ENCODE measurements around the gene DNAJA3. TPM values are rescaled to one million over a fixed set of nuclear protein-coding genes. Genes with fewer than 3 reads are reported as not detected.

Gene DNAJA3
- total RNA-seq, 1 experiment from 2014 or later = 101 TPM

GRCh38 chr16:4501071-4501478, 75.4 kb downstream of the DNAJA3 start:
- Histone ChIP-seq H3K9me3 (ENCODE audit: low read depth, low read length, poor library complexity, severe bottlenecking) (no peaks in the 10 kb centered on the region), H3K4me3 (ENCODE audit: low read depth, low read length, poor library complexity, severe bottlenecking) (no peak overlapping the region), H3K36me3 (ENCODE audit: insufficient read depth, low read length, poor library complexity, severe bottlenecking) (no peaks in the 10 kb centered on the region), H3K27me3 (replicated peaks; ENCODE audit: insufficient read depth, low read depth, low read length, poor library complexity) (no peaks in the 10 kb centered on the region), H3K4me1 (ENCODE audit: insufficient read depth, low read length, poor library complexity, severe bottlenecking) (no peaks in the 10 kb centered on the region), H3K27ac (ENCODE audit: low read depth, low read length, poor library complexity, severe bottlenecking) (no peak overlapping the region)
- ChIA-PET CTCF (no interaction called here), POLR2A (ENCODE audit: low non-redundant PET) (no interaction called here)
- intact Hi-C loops (cut with micrococcal nuclease; ENCODE audit: unreplicated experiment) = no loop called here
- no TSS peak for BruUV-seq (replicated peaks)
- DNase-seq (ENCODE audit: low spot score) = no peak
- no peak for TF ChIP-seq CTCF (conservative IDR thresholded peaks at IDR 0.05; ENCODE audit: low read depth, low read length)
- TF ChIP-seq EZH2 (IDR thresholded peaks at IDR 0.05; ENCODE audit: borderline replicate concordance, low read depth, low read length, poor library complexity, severe bottlenecking) = no peak

- no peaks in the 10 kb centered on the region for H3K27me3 ChIP-seq (replicated peaks; ENCODE audit: insufficient read depth, low read depth, low read length, poor library complexity)
- ChIA-PET CTCF (interaction anchor here (0.5 to 1.4 kb wide), 6 partner anchors 15 to 130 kb away, joined by 3 to 9 read pairs (median 3); no protein-coding TSS in a partner anchor), POLR2A (ENCODE audit: low non-redundant PET) (no interaction called here)
- H3K9me3 ChIP-seq (ENCODE audit: low read depth, low read length, poor library complexity, severe bottlenecking) = no peaks in the 10 kb centered on the region
- no peak for TF ChIP-seq CTCF (conservative IDR thresholded peaks at IDR 0.05; ENCODE audit: low read depth, low read length)
- no peak for TF ChIP-seq EZH2 (IDR thresholded peaks at IDR 0.05; ENCODE audit: borderline replicate concordance, low read depth, low read length, poor library complexity, severe bottlenecking)
- H3K4me3 ChIP-seq (ENCODE audit: low read depth, low read length, poor library complexity, severe bottlenecking) = no peak overlapping the region
- DNase-seq (ENCODE audit: low spot score) = no peak
- intact Hi-C loops (cut with micrococcal nuclease; ENCODE audit: unreplicated experiment) = loop anchor here (2.0 kb wide), 2 partner anchors 43 to 79 kb away; no protein-coding TSS in a partner anchor
- BruUV-seq (replicated peaks) = no TSS peak
- peaks cover 24% of the 10 kb centered on the region for H3K36me3 ChIP-seq (ENCODE audit: insufficient read depth, low read length, poor library complexity, severe bottlenecking)
- H3K4me1 ChIP-seq (ENCODE audit: insufficient read depth, low read length, poor library complexity, severe bottlenecking) = no peaks in the 10 kb centered on the region
- H3K27ac ChIP-seq (ENCODE audit: low read depth, low read length, poor library complexity, severe bottlenecking) = no peak overlapping the region
These were observed 79.9 kb downstream of the DNAJA3 start for GRCh38 chr16:4505356-4506147.

Other genes starting within 250 kb of the DNAJA3 start
- gene SRL, start 183.8 kb upstream of the DNAJA3 start, total RNA-seq (2021) = 0.11 TPM in 1 of 2 replicates, not detected in the other
- 41.5 and 42.4 TPM in 2 replicates for gene TFAP4, start 152.8 kb upstream of the DNAJA3 start, total RNA-seq (2021)
- 10.6 and 15.4 TPM in 2 replicates for gene GLIS2, start 109.8 kb upstream of the DNAJA3 start, total RNA-seq (2021)
- 89.7 and 90.3 TPM in 2 replicates for gene PAM16, start 74.5 kb upstream of the DNAJA3 start, total RNA-seq (2021)
- 5.4 and 6.6 TPM in 2 replicates for gene VASN, start 54.0 kb upstream of the DNAJA3 start, total RNA-seq (2021)
- gene CORO7, start 9.3 kb upstream of the DNAJA3 start, total RNA-seq (2021) = 24.4 and 31.2 TPM in 2 replicates
- 85.8 and 98.8 TPM in 2 replicates for gene NMRAL1, start 48.8 kb downstream of the DNAJA3 start, total RNA-seq (2021)
- gene HMOX2, start 50.5 kb downstream of the DNAJA3 start, total RNA-seq (2021) = 59.4 and 63.0 TPM in 2 replicates
- gene CDIP1, start 112.9 kb downstream of the DNAJA3 start, total RNA-seq (2021) = 12.8 and 14.4 TPM in 2 replicates
- not detected in 2 replicates for gene C16orf96, start 130.5 kb downstream of the DNAJA3 start, total RNA-seq (2021)
- 36.3 and 36.5 TPM in 2 replicates for gene UBALD1, start 189.0 kb downstream of the DNAJA3 start, total RNA-seq (2021)
- 54.6 and 61.4 TPM in 2 replicates for gene MGRN1, start 199.0 kb downstream of the DNAJA3 start, total RNA-seq (2021)